8988T (cell line): ENCODE results near the gene OR10H5.

Experiments
- DNase-seq: peaks from one replicate; pipeline ENCODE4 v3.0.0; 2011

Gene OR10H5

DNA sequence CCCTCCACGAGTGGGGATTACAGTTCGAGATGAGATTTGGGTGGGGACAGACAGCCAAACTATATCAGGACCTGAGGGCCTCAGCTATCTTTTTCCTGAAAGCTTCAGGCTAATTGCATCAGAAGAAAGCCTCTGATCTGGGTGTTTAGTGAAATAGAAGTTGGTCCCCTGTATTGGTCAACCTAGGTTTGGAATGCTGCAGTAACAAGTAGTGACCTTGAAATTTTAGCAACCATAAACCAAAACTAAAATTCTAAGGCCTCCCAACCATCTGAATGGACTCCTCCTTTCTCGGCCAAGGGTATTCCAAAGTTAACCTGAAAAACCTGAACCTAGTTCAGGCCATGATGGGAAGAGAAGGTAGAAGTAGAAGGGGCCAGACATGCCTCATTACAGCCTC, 62.9 kb downstream of the OR10H5 start:
- DNase-seq: no peak
